Kidney capillary endothelial cell (primary cell): ENCODE measurements around the gene TBC1D7.

Experiments used
- DNase-seq: peaks from one replicate; pipeline ENCODE4 v3.0.0-alpha.2; 2018; ENCODE audit warnings: low spot score

The TBC1D7 gene

DNA sequence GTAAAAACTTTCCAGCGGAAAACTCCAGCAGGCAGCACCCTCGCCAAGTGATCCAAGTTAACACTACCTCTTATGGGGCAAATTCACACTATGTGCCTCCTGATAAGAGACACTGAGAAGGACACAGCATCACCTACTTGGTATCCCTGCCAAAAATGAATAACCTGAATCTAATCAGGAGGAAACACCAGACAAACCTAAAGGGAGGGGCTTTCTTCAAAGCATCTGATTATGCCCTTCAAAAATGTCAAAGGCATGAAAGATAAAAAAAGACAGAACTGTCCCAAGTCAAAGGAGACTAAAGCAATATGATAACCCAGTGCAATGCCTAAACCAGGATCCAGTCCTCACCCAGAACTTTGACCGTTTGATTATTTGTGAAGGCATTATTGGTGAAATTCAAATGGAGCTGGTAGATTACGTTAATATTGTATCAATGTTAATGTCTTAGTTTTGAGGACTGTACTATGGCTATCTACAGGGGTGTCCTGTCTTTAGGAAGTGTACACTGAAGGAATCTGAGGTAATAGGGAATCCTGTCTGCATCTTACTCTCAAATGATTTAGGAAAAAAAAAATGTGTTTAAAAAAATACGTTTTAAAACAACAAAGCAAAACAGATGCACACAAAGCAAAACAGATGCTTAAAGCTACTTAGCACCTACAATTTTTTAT is 8.3 kb downstream of the TBC1D7 start:
- no peak for DNase-seq

GRCh38 chr6:13318821-13319220 is 9.5 kb downstream of the TBC1D7 start:
- no peak for DNase-seq

- no peak for DNase-seq
Measured at GRCh38 chr6:13315896-13316295, 12.4 kb downstream of the TBC1D7 start.

DNA sequence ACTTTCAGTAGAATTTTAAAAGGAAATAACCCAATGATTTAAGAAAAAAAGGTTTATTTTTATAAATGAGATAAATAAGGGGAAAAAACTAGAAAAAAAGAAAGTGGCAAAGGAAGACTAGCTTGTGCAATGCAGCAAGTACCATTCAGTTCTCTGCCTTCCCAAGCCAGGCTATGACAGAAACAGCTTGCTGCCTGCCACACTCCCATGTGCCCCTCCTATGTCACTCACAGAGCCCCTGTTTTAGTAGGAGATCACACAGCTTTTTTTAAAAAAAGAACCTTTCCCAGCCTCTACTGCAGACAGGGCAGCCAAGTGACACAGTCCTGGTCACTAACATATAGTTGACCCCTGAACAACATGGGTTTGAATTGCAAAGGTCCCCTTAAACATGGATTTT is 13.5 kb downstream of the TBC1D7 start:
- DNase-seq = no peak

GRCh38 chr6:13311155-13311554 is 17.2 kb downstream of the TBC1D7 start:
- no peak for DNase-seq

DNA sequence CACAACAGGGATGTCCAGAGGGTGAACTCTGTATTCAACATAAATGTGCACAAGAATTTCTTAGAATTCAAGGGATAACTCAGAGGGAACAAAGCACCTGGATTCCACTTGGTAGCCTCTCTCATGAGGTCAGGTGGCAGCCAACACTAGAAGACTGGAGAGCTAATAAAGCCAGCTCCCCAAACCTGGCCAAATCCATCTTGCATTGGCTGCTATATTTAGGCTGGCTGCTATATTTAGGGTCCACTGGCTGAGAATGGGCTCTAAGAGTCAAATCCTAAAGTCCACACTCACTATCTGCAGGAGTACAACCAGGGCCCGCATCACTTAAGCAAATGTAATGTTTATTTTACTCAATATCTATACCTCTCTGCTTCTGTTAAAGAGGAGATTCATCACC is 20.0 kb downstream of the TBC1D7 start:
- DNase-seq = no peak

DNA sequence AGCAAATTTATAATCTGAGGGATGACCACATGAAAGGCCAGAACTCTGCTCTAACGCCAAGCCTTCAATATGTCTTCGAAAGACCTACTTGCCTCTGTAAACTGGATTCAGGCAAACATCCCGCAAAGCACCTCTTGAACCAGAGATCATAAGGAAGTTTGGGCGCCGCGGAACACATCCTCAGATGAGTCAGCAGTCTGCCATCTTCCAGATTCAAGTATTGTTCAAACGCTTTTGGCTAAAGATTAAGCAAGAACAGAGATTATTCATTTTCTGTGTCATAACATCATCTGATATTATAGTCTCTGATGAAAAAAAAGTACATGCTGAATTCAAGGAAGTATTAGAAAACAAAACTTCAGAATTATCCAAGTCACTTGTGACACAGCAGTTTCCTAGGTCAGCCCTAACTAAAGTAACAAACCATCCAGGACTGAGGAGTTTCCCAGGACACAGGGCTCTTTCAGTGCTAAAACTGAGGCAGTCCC is 20.8 kb downstream of the TBC1D7 start:
- DNase-seq = peak; percentile 90

- DNase-seq = no peak
Measured at GRCh38 chr6:13305791-13306190, 22.5 kb downstream of the TBC1D7 start.

DNA sequence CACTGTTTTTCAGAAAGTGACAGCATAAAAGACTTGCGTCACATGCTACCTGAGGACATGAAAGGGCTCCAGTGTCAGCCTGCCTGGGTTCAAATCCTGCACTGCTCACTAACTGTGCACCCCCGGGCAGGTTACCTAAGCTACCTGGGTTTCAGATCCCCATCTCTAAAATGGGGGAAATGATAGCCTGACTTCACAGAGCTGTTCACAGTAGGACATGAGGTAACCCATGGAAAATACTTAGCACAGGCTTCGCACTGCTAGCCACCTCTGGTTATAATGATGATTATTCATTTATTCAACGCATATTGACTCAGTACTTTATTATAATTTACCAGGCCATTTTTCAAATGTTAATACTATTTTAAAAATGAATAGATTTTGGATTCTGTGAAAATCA is 23.0 kb downstream of the TBC1D7 start:
- no peak for DNase-seq

GRCh38 chr6:13304580-13305260 is 23.6 kb downstream of the TBC1D7 start:
- DNase-seq = no peak

DNA sequence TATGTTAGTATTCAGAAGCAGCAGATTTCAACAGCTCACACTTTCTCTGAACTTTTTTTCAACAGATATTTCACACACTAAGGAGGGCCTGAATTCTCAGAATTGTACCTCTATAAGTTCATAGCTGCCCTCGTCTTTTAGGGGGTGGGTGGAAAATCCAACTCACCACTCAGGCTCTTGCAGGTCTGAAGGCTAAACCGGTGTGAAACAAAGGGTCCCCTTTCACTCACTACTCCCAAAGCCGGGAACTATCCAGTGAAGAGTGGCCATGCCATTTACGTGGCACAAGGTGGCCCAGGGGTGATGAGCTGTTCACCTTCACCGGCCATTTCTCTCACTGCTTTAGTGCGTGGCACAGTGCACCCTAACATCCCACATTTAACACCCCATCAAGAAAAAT is 24.2 kb downstream of the TBC1D7 start:
- DNase-seq = no peak

DNA sequence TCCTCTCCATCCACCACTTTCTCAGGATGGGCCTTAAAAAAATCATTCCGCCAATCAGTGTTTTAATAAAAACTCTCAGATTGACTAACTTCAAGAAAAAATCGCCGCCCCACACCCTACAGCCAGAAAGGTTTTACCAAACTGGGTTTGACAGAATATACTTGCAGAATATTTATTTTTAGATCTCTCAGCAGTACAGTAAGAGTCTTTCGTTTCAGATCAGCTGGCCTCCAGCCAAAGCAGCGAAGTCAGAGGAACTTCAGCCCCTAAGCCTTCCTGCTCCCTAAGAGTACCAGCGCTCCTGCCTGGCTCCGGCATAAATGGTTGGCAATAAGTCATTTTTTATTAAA is 24.7 kb downstream of the TBC1D7 start:
- DNase-seq = peak; percentile 67

GRCh38 chr6:13302751-13303667 is 25.3 kb downstream of the TBC1D7 start:
- DNase-seq = peak; percentile 99

DNA sequence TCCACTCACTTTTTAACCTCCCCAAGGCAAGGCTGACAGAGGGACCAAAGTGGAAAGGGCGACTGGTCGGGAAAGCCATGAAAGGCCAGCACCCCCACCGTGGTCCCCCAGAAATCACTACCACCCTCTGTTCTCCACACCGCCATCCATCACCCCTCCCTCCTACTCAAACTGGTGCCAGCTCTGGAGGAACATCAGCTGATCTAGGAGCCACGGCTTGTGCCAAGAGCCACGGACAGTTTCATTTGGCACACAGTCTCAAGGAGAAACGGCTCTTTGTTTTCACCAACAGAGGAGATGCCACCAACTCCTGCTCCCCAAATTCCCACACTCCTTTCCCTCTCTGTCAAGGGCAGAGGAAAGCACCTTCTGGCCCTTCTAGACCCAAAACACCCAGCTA is 26.0 kb downstream of the TBC1D7 start:
- DNase-seq = no peak

- DNase-seq = no peak
Measured at GRCh38 chr6:13300643-13301590, 27.4 kb downstream of the TBC1D7 start.

DNA sequence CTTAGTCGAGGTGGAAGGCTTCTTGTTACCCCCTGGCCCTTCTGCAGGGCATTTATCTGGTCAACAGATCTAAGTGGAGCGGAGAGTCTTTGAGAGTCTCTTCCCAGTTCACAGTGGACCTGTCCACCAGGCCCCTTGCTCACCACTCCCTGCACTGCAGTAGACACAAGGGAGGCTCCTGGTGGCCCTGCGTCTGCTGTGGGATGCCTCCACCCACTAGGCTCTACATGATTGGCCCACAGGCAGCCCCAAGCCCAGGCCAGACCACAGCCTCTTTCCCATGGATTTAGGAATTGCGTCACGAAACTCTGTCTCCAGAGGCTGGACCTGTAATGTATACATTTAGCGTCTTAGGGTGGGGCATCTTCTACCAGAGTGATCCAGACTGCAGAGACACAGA is 28.4 kb downstream of the TBC1D7 start:
- DNase-seq = no peak

GRCh38 chr6:13299403-13299821 is 28.9 kb downstream of the TBC1D7 start:
- no peak for DNase-seq

- DNase-seq = no peak
Measured at GRCh38 chr6:13298446-13298845, 29.9 kb downstream of the TBC1D7 start.

- DNase-seq = no peak
Measured at GRCh38 chr6:13297391-13297790, 30.9 kb downstream of the TBC1D7 start.

DNA sequence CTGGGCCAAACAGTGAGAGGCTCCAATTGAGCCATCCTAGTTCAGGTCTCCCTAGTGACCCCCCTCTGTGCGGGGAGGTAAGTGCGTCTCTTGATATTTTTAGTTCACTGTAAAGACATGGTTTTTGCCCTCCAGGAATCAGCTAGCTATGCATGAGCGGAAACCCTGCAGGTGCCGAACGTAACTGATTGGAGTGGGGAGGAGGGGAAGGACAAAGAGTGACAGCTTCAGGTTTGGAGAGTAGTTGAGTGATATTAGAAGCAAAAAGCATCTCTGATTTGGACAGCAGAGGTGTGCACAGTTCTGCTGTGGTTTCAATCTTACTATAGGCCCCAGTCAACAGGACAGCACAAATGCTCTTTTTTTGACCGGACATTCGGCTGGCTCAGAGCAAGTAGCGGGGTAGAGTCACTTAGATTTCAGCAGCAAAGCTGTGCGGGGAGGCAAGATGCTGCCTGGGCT is 31.8 kb downstream of the TBC1D7 start:
- DNase-seq = no peak

GRCh38 chr6:13295576-13295975 is 32.8 kb downstream of the TBC1D7 start:
- no peak for DNase-seq
